IMR-90 (cell line): ENCODE results near the gene CTNS.

ENCODE experiments used
- CEBPB ChIP-seq: IDR thresholded peaks from 2 replicates; pipeline ENCODE4 v1.6.1; 2012; ENCODE audit warnings: low read depth, low read length, improper control_type of control experiment
- CHD1 ChIP-seq: IDR thresholded peaks from 2 replicates; pipeline ENCODE4 v1.6.1; 2012; ENCODE audit warnings: low read depth, low read length, improper control_type of control experiment
- MAFK ChIP-seq: IDR thresholded peaks from 2 replicates; pipeline ENCODE4 v1.6.1; 2012; ENCODE audit warnings: low read depth, low read length, improper control_type of control experiment
- MAZ ChIP-seq: IDR thresholded peaks from 2 replicates; pipeline ENCODE4 v1.6.1; 2012; ENCODE audit warnings: low read depth, mild to moderate bottlenecking, low read length, improper control_type of control experiment, moderate library complexity, borderline replicate concordance
- MXI1 ChIP-seq: IDR thresholded peaks from 2 replicates; pipeline ENCODE4 v1.6.1; 2012; ENCODE audit warnings: low read depth, mild to moderate bottlenecking, low read length, moderate library complexity, borderline replicate concordance
- NFE2L2 ChIP-seq: fragments of 150-350 bp; IDR thresholded peaks from 2 replicates; pipeline ENCODE4 v1.6.1; 2016; ENCODE audit warnings: low read depth, mild to moderate bottlenecking, low read length
- POLR2A ChIP-seq: IDR thresholded peaks from 2 replicates; pipeline ENCODE4 v1.6.1; 2012; ENCODE audit warnings: mild to moderate bottlenecking, low read depth, low read length
- RAD21 ChIP-seq: IDR thresholded peaks from 2 replicates; pipeline ENCODE4 v1.6.1; 2012; ENCODE audit warnings: low read length, improper control_type of control experiment
- RFX5 ChIP-seq: IDR thresholded peaks from 2 replicates; pipeline ENCODE4 v1.8.0; 2012; ENCODE audit warnings: low read depth, mild to moderate bottlenecking, low read length, moderate library complexity
- SMC3 ChIP-seq: fragments of 150-350 bp; IDR thresholded peaks from 2 replicates; pipeline ENCODE4 v1.6.1; 2016; ENCODE audit warnings: low read depth, mild to moderate bottlenecking, antibody characterized with exemption, low read length, moderate library complexity
- TF ChIP-seq, protein P1 (sequence below): conservative IDR thresholded peaks from 2 replicates; pipeline ENCODE4 v1.5.1; 2012; ENCODE audit warnings: mild to moderate bottlenecking, low read depth, low read length, improper control_type of control experiment
- TF ChIP-seq, protein P2 (sequence below): fragments of 150-350 bp; IDR thresholded peaks from 2 replicates; pipeline ENCODE4 v1.6.1; 2016; ENCODE audit warnings: low read depth, mild to moderate bottlenecking, low read length, moderate library complexity, borderline replicate concordance
- TF ChIP-seq, protein P3 (sequence below): fragments of 150-350 bp; IDR thresholded peaks from 2 replicates; pipeline ENCODE4 v1.6.1; 2017; ENCODE audit warnings: mild to moderate bottlenecking, antibody characterized with exemption, low read length, low read depth

DNA sequence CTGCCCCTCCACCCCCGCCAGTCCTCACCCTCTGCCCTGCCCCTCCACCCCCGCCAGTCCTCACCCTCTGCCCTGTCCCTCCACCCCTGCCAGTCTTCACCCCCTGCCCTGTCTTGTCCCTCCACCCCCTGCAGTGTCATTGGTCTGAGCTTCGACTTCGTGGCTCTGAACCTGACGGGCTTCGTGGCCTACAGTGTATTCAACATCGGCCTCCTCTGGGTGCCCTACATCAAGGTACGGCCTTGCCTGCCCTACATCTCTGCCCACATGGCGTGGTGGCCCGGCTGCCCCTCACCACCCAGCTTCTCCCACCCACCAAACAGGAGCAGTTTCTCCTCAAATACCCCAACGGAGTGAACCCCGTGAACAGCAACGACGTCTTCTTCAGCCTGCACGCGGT lies 19.8 kb downstream of the CTNS start:
- TF ChIP-seq, protein P1, sequence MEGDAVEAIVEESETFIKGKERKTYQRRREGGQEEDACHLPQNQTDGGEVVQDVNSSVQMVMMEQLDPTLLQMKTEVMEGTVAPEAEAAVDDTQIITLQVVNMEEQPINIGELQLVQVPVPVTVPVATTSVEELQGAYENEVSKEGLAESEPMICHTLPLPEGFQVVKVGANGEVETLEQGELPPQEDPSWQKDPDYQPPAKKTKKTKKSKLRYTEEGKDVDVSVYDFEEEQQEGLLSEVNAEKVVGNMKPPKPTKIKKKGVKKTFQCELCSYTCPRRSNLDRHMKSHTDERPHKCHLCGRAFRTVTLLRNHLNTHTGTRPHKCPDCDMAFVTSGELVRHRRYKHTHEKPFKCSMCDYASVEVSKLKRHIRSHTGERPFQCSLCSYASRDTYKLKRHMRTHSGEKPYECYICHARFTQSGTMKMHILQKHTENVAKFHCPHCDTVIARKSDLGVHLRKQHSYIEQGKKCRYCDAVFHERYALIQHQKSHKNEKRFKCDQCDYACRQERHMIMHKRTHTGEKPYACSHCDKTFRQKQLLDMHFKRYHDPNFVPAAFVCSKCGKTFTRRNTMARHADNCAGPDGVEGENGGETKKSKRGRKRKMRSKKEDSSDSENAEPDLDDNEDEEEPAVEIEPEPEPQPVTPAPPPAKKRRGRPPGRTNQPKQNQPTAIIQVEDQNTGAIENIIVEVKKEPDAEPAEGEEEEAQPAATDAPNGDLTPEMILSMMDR, result no peak
- TF ChIP-seq RFX5 (no peak), RAD21 (no peak), POLR2A (no peak), NFE2L2 (no peak), MXI1 (no peak), CEBPB (no peak), MAFK (no peak), MAZ (no peak), CHD1 (no peak), SMC3 (no peak)
- TF ChIP-seq, protein P2, sequence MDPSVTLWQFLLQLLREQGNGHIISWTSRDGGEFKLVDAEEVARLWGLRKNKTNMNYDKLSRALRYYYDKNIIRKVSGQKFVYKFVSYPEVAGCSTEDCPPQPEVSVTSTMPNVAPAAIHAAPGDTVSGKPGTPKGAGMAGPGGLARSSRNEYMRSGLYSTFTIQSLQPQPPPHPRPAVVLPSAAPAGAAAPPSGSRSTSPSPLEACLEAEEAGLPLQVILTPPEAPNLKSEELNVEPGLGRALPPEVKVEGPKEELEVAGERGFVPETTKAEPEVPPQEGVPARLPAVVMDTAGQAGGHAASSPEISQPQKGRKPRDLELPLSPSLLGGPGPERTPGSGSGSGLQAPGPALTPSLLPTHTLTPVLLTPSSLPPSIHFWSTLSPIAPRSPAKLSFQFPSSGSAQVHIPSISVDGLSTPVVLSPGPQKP, result no peak
- TF ChIP-seq, protein P3, sequence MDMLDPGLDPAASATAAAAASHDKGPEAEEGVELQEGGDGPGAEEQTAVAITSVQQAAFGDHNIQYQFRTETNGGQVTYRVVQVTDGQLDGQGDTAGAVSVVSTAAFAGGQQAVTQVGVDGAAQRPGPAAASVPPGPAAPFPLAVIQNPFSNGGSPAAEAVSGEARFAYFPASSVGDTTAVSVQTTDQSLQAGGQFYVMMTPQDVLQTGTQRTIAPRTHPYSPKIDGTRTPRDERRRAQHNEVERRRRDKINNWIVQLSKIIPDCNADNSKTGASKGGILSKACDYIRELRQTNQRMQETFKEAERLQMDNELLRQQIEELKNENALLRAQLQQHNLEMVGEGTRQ, result no peak
